ENCODE results near the gene KIAA1217.

KIAA1217 gene

GRCh38 chr10:24251547-24251946, 42.6 kb downstream of the KIAA1217 start:
- no peak for DNase-seq

GRCh38 chr10:24254180-24254579, 45.2 kb downstream of the KIAA1217 start:
- no peak for DNase-seq

GRCh38 chr10:24255115-24255880, 46.4 kb downstream of the KIAA1217 start:
- DNase-seq: no peak

- no peak for DNase-seq
Observed at GRCh38 chr10:24255881-24256311, 47.0 kb downstream of the KIAA1217 start.

GRCh38 chr10:24256619-24257107, 47.7 kb downstream of the KIAA1217 start:
- DNase-seq: no peak

- no peak for DNase-seq
Observed at GRCh38 chr10:24257588-24257987, 48.6 kb downstream of the KIAA1217 start.

- DNase-seq: no peak
Observed at GRCh38 chr10:24259365-24260130, 50.6 kb downstream of the KIAA1217 start.

- DNase-seq: no peak
Observed at GRCh38 chr10:24261627-24262026, 52.7 kb downstream of the KIAA1217 start.

GRCh38 chr10:24262929-24263590, 54.1 kb downstream of the KIAA1217 start:
- peak; percentile 32 for DNase-seq

GRCh38 chr10:24269476-24269875, 60.5 kb downstream of the KIAA1217 start:
- DNase-seq: no peak

GRCh38 chr10:24272374-24272773, 63.4 kb downstream of the KIAA1217 start:
- no peak for DNase-seq

GRCh38 chr10:24277277-24277676, 68.3 kb downstream of the KIAA1217 start:
- no peak for DNase-seq

- no peak for DNase-seq
Observed at GRCh38 chr10:24277771-24278170, 68.8 kb downstream of the KIAA1217 start.

- DNase-seq: no peak
Observed at GRCh38 chr10:24278176-24278889, 69.4 kb downstream of the KIAA1217 start.

GRCh38 chr10:24279166-24279565, 70.2 kb downstream of the KIAA1217 start:
- no peak for DNase-seq

GRCh38 chr10:24287559-24288195, 78.7 kb downstream of the KIAA1217 start:
- DNase-seq: no peak

- no peak for DNase-seq
Observed at GRCh38 chr10:24288581-24288980, 79.6 kb downstream of the KIAA1217 start.

- DNase-seq: no peak
Observed at GRCh38 chr10:24289235-24289634, 80.3 kb downstream of the KIAA1217 start.

GRCh38 chr10:24292304-24293293, 83.7 kb downstream of the KIAA1217 start:
- no peak for DNase-seq

- no peak for DNase-seq
Observed at GRCh38 chr10:24299578-24300260, 90.8 kb downstream of the KIAA1217 start.
